ENCODE measurements around the gene ERCC6. TPM values are rescaled to one million over a fixed set of nuclear protein-coding genes. Genes with fewer than 3 reads are reported as not detected.

ERCC6 gene
- 35.4 and 58.8 TPM in 2 replicates for total RNA-seq

GRCh38 chr10:49538381-49539319 is at the start of gene ERCC6:
TSS of gene ERCC6 (minus strand) at chr10:49539121.

Other genes starting within 250 kb of the ERCC6 start
- not detected in 2 replicates for gene C10orf71, start 240.0 kb downstream of the ERCC6 start, total RNA-seq
- gene DRGX, start 143.0 kb downstream of the ERCC6 start, total RNA-seq, result not detected in 2 replicates
- gene SLC18A3, start 71.2 kb upstream of the ERCC6 start, total RNA-seq, result 1.3 TPM in 1 of 2 replicates, not detected in the other
- gene CHAT, start 74.9 kb upstream of the ERCC6 start, total RNA-seq, result not detected in 2 replicates
- not detected in 2 replicates for gene C10orf53, start 140.5 kb upstream of the ERCC6 start, total RNA-seq
- gene OGDHL, start 223.2 kb upstream of the ERCC6 start, total RNA-seq, result 0.49 TPM in 1 of 2 replicates, not detected in the other